GM18951 (cell line): Measurements from ENCODE around the gene TNPO1.

Experiments
- POLR2A ChIP-seq: IDR thresholded peaks from 4 replicates; pipeline ENCODE4 v1.6.1; 2011; ENCODE audit warnings: mild to moderate bottlenecking; ENCODE audit not compliant: insufficient read length, insufficient read depth; ENCODE audit errors: extremely low read depth
- in situ Hi-C: fragments of 300-500 bp; cut with MboI; formaldehyde crosslinking; loops from one replicate; pipeline ENCODE4 v1.12.0; 2022; ENCODE audit warnings: low sequenced_read_pairs, mixed read lengths, inconsistent platforms; ENCODE audit not compliant: unreplicated experiment

The TNPO1 gene

DNA sequence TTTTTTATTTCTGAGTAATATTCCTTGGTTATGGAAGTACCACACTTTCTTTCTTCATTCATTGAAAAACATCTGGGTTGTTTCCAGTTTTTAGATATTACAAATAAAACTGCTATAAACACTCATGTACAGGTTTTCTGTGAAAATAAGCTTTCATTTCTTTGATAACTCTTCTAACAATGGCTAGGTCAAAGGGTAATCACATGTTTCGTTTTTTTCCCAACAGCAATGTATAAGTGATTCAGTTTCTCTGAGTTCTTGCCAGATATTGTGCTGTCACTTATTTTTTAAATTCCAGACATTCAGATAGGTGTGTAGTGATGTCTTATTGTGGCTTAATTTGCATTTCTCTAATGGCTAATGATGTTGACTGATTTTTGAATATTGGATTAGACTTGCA lies 16.7 kb upstream of the TNPO1 start:
- no peak for TF ChIP-seq POLR2A
- in situ Hi-C loops = loop anchor here (25.0 kb wide), 1 partner anchor 437 kb away; no protein-coding TSS in a partner anchor

- in situ Hi-C loops = loop anchor here (25.0 kb wide), 1 partner anchor 446 kb away; no protein-coding TSS in a partner anchor
These were observed 7.8 kb upstream of the TNPO1 start for GRCh38 chr5:72808637-72809036.

- TF ChIP-seq POLR2A = no peak
These were observed 4.6 kb upstream of the TNPO1 start for GRCh38 chr5:72811849-72812248.

GRCh38 chr5:72812488-72812887 lies 4.0 kb upstream of the TNPO1 start:
- in situ Hi-C loops = loop anchor here (25.0 kb wide), 1 partner anchor 450 kb away; no protein-coding TSS in a partner anchor
- no peak for TF ChIP-seq POLR2A

More at GRCh38 chr5:72811849-72812248, 4.6 kb upstream of the TNPO1 start:
- in situ Hi-C loops = loop anchor here (25.0 kb wide), 1 partner anchor 450 kb away; no protein-coding TSS in a partner anchor

DNA sequence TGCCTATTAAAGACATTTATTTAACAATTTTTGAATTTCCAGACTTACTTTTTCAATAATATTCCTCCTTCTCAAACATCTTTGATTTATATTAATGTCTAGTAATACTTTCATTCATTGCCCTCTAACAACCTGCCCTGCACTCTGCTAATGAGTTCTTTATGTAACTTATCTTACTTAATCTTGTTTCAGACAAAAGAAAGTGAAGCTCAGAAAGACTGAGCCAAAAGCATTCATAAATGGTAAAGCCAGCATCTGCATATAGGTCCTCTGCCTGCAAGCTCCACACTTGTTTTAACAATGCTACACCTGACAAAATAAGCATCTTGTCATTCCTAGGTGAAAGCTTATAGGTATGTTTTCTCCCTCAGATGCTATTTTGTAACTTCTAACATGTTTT lies 2.4 kb upstream of the TNPO1 start:
- no peak for TF ChIP-seq POLR2A
- in situ Hi-C loops = loop anchor here (25.0 kb wide), 1 partner anchor 452 kb away; no protein-coding TSS in a partner anchor

DNA sequence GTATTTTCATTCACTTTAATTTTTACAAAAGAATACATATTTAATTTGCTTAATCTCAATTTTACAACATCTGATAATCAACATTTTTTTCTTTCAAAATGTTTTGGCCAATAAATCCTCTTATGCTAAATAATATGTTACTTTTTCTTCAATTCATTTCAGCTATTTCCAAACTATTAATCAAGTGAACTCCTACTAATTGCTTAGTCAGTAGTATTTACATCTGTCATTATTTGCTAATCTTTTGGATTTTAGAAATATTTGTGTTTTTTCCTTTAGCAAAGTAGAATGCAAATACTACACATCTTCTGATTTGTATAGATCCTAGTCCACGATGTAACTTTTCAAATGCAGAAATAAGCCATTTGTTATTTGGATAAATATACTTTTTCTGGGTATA lies 1.6 kb upstream of the TNPO1 start:
- in situ Hi-C loops = loop anchor here (25.0 kb wide), 1 partner anchor 453 kb away; no protein-coding TSS in a partner anchor
- no peak for TF ChIP-seq POLR2A

DNA sequence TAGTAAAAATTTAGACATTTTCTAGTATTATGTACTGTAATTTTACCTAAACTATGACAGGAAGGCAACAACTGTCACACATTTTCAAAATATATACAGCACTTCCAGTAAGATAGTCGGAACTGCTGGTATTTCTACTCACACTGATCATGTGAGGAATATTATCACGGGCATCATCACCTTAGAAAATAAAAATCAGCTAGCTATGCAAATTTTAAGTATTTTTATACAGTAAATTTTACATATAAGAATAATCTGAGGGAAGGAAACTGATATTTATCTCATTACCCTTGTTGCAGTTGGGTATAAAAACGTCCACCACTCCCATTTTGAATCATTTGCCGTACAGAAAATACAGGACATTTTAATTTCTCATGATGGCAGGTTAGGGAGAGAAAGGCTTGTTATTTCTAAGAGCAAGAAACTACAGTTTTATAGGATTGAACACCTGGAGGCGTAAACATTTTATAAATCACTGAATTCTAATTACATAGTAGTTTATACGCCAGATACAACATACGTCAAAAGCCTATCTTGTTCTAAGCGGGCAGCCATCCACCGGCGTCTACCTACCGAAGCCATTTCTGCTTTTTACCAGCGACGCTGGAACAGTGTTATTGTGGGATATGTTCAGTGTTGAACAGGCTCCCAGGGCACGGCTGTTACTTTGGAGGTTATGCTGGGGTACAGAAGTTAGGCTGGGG lies 729 bp upstream of the TNPO1 start:
- no peak for TF ChIP-seq POLR2A
- in situ Hi-C loops = loop anchor here (25.0 kb wide), 1 partner anchor 453 kb away; no protein-coding TSS in a partner anchor

DNA sequence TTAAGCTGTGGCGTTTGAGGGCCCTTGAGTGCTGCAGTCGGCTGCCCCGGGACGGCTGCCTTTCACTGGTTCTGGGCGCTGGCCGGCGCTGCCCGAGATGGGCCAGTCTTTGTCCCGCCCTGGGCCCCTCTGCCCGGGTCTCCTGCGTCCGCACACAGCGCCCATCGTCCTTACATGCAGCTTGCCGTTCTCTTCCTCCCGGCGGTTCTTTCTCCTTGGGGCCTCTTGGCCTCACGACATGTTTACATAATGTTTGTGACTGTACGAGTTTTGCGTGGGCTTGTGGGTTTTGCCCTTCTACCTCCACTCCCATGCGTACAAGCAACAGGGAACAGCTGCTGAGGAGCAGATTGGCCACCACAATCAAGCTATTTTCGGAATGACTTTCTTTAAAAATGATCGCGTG lies 618 bp downstream of the TNPO1 start:
- in situ Hi-C loops = loop anchor here (25.0 kb wide), 1 partner anchor 455 kb away; no protein-coding TSS in a partner anchor
- no peak for TF ChIP-seq POLR2A

GRCh38 chr5:72817671-72818266 lies 1.3 kb downstream of the TNPO1 start:
- in situ Hi-C loops = loop anchor here (25.0 kb wide), 1 partner anchor 455 kb away; no protein-coding TSS in a partner anchor
- no peak for TF ChIP-seq POLR2A

DNA sequence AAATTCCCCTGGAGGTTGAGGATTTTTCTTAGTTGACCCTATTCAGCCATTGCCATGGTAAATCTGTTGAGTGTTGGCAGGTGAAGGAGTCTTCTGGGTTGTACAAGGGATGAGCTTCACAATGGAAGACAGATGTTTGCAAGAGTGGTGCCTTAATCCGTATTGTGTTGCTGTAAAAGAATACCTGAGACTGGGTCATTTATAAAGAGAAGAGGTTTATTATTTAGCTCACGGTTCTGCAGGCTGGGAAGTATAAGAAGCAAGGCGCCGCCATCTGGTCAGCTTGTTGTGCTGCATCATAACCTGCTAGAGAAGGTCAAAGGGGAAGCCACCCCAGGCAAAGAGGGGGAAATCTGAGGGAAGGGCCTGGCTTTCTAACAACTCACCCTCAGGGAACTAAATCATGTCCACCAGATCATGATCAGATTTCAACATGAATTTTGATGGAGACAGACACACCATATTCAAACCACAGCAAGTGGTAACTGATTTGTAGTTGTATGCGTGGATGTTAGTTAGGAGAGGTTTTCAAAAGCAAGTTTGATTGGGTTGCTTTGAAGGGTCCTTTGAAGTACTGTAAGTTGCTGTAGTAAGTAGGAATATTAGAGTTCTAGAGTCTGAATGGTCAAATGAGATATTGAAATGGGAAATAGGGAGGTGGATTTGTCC lies 2.5 kb downstream of the TNPO1 start:
- TF ChIP-seq POLR2A = no peak
- in situ Hi-C loops = loop anchor here (25.0 kb wide), 1 partner anchor 457 kb away; no protein-coding TSS in a partner anchor

- no peak for TF ChIP-seq POLR2A
- in situ Hi-C loops = loop anchor here (25.0 kb wide), 1 partner anchor 459 kb away; no protein-coding TSS in a partner anchor
These were observed 5.3 kb downstream of the TNPO1 start for GRCh38 chr5:72821776-72822175.

DNA sequence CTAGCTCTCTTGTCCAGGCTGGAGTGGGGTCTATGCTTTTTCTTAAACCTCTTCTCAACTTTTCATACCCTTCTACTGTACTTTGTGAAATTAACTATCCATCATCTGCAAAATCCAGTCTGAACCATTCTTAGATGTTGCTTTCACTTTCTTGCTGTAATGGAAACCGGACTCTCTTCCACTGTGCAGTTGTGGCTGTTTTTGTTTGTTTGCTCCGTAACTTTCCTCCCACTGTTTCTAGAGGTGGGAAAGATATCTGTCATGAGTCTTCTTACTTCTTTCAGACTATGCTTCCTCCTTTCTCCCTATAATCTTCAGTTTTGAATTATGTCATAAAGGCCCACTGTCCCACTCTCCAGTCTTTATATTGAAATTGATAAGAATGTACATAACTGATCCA lies 6.5 kb downstream of the TNPO1 start:
- in situ Hi-C loops = loop anchor here (25.0 kb wide), 1 partner anchor 461 kb away; no protein-coding TSS in a partner anchor
- no peak for TF ChIP-seq POLR2A

GRCh38 chr5:72829707-72830106 lies 13.2 kb downstream of the TNPO1 start:
- no peak for TF ChIP-seq POLR2A
- in situ Hi-C loops = no loop called here
